GM12878 (cell line): ENCODE measurements around the gene TEF. TPM values are rescaled to one million over a fixed set of nuclear protein-coding genes. Genes with fewer than 3 reads are reported as not detected.

Experiments used
- BACH1 ChIP-seq: fragments of 450-650 bp; IDR thresholded peaks from 2 replicates; pipeline ENCODE4 v1.6.1; 2017; ENCODE audit warnings: mild to moderate bottlenecking, borderline replicate concordance
- EGR1 ChIP-seq, 2 experiments: IDR thresholded peaks; 1 replicate in 1 of 2; 2 replicates in 1 of 2; pipeline ENCODE4 v1.6.1; 2011 to 2012; ENCODE audit warnings: low read depth in 2 of 2, low read length in 2 of 2, borderline replicate concordance in 1 of 2, mild to moderate bottlenecking in 1 of 2, moderate library complexity in 1 of 2
- HDGF ChIP-seq: fragments of 450-650 bp; IDR thresholded peaks from 2 replicates; pipeline ENCODE4 v1.6.1; 2016; ENCODE audit warnings: antibody characterized with exemption
- MAX ChIP-seq: IDR thresholded peaks from 2 replicates; pipeline ENCODE4 v1.6.1; 2012; ENCODE audit warnings: low read depth, low read length, improper control_type of control experiment
- MLLT1 ChIP-seq: fragments of 450-650 bp; IDR thresholded peaks from 2 replicates; pipeline ENCODE4 v1.6.1; 2016; ENCODE audit warnings: mild to moderate bottlenecking
- MYB ChIP-seq: fragments of 150-350 bp; IDR thresholded peaks from 2 replicates; pipeline ENCODE4 v1.6.1; 2014; ENCODE audit warnings: mild to moderate bottlenecking, low read depth, low read length, borderline replicate concordance
- NFXL1 ChIP-seq: fragments of 450-650 bp; IDR thresholded peaks from 2 replicates; pipeline ENCODE4 v1.6.1; 2017; ENCODE audit warnings: antibody characterized with exemption, mild to moderate bottlenecking, borderline replicate concordance
- NRF1 ChIP-seq: conservative IDR thresholded peaks from 2 replicates; pipeline ENCODE4 v1.6.1; 2011; ENCODE audit warnings: mild to moderate bottlenecking, low read depth, low read length, improper control_type of control experiment
- PAX5 ChIP-seq: IDR thresholded peaks from 2 replicates; pipeline ENCODE4 v1.6.1; 2011; ENCODE audit warnings: low read depth, low read length, borderline replicate concordance
- POLR2A ChIP-seq: IDR thresholded peaks from 2 replicates; pipeline ENCODE4 v1.6.1; 2011; ENCODE audit warnings: low read depth, mild to moderate bottlenecking, low read length
- REST ChIP-seq: IDR thresholded peaks from 2 replicates; pipeline ENCODE4 v1.6.1; 2012; ENCODE audit warnings: mild to moderate bottlenecking, low read depth, low read length
- SMARCA5 ChIP-seq: fragments of 450-650 bp; IDR thresholded peaks from 2 replicates; pipeline ENCODE4 v1.6.1; 2017; ENCODE audit warnings: mild to moderate bottlenecking
- TAF1 ChIP-seq: IDR thresholded peaks from 2 replicates; pipeline ENCODE4 v1.6.1; 2011; ENCODE audit warnings: mild to moderate bottlenecking, low read depth, low read length, borderline replicate concordance
- TCF12 ChIP-seq: IDR thresholded peaks from 2 replicates; pipeline ENCODE4 v1.6.1; 2011; ENCODE audit warnings: low read depth, mild to moderate bottlenecking, low read length
- ZNF207 ChIP-seq: fragments of 450-650 bp; IDR thresholded peaks from 2 replicates; pipeline ENCODE4 v1.6.1; 2014; ENCODE audit warnings: antibody characterized with exemption, mild to moderate bottlenecking, borderline replicate concordance
- polyA plus RNA-seq, 11 experiments: library from polyadenylated mRNA; depleted of rRNA in 4 of 11; unstranded in 6 of 11; stranded (reverse) in 5 of 11; fragments of >200 nt; fragmentation: Nextera tagmentation in 4 of 11; fragmentation: Illumina TruSeq in 1 of 11; extraction: Ambion mirVana in 4 of 11; extraction: Trizol in 1 of 11; gene quantifications; 1 replicate in 1 of 11; 2 replicates in 10 of 11; pipeline versions ENCODE4 v1.2.1 to v1.2.3, GENCODE V29; 2011 to 2016; ENCODE audit warnings: inconsistent platforms in 2 of 11, missing spikeins in 2 of 11, low read depth in 1 of 11
- total RNA-seq, 4 experiments: library from RNA; depleted of rRNA in 3 of 4; stranded (reverse); fragments of >200 nt in 3 of 4; fragmentation: Illumina TruSeq in 1 of 4; extraction: Trizol in 1 of 4; gene quantifications; 2 replicates each; pipeline versions ENCODE4 v1.2.1 to v1.2.3, GENCODE V29; 2013 to 2021

Gene TEF
- total and polyA plus RNA-seq, 10 of the 15 experiments (the other 5 are each of a cell fraction or from before 2014, with no cell fraction given): 0.23 to 4.9 (median 3.2) TPM

GRCh38 chr22:41447435-41448188 is 65.9 kb downstream of the TEF start (continued):
- TF ChIP-seq NFXL1 (no peak), EGR1 (IDR thresholded peaks at IDR 0.05; ENCODE audit: borderline replicate concordance in 1 of 2, low read depth in 2 of 2, low read length in 2 of 2) (peak in 1 of 2 experiments; percentile 19; a peak in 1 of 3 replicates), TAF1 (peak; percentile 42; the same call in 1 of the 2 replicates), MYB (no peak), NRF1 (peak; percentile 65), REST (peak; percentile 15; the same call in 1 of the 2 replicates), PAX5 (no peak), SMARCA5 (no peak), MAX (no peak), TCF12 (0 out of 2 replicates have a peak, but pooled peaks have one; percentile 26), POLR2A (peak; percentile 37; the same call in 1 of the 2 replicates), MLLT1 (no peak), HDGF (no peak), ZNF207 (no peak), BACH1 (peak; percentile 46; the same call in 1 of the 2 replicates)
